GM19463 (cell line): Measurements from ENCODE around the gene LRRC4C.
"Not testable (repeated sequence)": the region's sequence is repeated elsewhere in the genome, so short reads cannot be mapped to it uniquely, and the experiment has no call there.

ENCODE experiments used
- ATAC-seq: cut with Tn5 transposase; IDR thresholded peaks from one replicate; pipeline ENCODE4 v1.9.1; 2021; ENCODE audit warnings: mild to moderate bottlenecking, moderate library complexity; ENCODE audit not compliant: unreplicated experiment

The LRRC4C gene

GRCh38 chr11:40190294-40190693 lies 1269.2 kb downstream of the LRRC4C start:
- no peak for ATAC-seq

DNA sequence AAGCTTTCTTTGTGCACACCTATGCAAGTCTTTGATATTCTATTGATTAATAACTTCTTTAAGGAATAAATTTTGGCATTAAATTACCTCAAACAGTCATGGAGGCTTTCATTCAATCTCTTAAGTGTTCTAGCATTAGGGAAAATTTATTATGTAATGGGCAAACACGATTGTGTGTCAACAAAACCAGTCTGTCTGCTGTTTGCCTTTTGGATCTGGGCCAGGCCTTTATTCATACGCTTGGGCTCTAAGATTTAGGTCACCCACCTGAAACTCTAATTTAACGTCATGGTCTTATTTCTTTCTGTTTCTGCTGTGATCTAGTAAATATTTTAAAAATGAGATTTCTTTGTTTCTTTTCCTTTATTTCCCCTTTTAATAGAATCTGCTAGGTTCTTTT lies 1270.6 kb downstream of the LRRC4C start:
- no peak for ATAC-seq

DNA sequence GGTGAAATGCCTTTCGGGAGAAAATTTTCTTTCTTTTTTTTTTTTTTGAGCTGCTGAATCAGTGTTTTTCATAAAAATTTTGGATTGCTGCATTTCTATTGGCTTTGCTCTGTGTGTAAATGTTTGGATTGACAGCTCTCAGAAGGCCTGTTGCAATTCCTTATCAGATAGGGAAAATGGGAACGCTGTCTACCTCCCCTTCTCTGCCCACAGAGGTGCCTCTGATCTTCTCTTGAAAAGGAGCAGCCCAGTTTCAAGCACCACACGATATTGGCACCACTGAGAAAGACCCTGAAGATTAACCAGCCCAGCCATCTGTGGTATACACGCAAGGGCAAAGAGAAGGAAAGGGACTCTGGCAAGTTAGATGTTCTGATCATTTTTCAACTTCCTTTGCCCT lies 1272.2 kb downstream of the LRRC4C start:
- ATAC-seq = no peak

DNA sequence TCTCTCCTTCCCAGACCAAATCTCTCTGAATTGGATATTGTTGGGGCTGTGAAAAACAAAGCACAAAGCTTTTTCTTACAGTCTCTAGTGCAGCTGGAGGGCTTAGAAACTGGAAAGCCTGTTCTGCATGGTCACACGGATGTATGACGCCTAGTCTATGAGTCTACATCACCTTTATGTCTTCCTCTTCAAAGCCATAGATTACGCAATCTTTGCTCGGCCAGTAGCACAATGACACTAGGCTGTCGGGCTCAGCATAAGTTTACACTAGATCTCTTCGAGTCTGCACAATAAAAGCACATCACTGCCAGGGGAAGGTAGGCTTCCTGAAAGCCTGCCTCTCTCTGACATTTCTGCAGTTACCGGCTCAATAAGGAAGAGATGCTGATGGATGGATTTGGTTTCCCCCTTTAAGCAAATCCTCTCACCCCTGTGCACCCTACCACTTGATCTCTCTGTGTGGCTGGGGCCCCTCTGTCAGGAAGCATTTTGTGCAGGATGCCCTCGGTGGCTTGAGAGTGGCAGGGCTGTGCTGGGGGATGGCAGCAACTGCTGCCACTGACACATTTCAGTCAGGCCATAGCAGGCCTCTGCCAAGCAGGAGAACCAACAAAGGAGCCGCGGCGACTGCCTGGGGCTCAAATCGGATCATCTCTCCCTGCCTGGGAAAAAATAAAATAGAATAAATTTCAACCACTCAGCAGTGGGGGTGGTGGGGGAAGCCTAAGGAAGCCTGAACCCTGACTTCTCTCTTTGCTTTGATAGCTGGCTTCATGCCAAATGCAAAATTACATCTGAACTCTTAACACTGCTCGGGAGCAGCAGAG lies 1272.8 kb downstream of the LRRC4C start:
- ATAC-seq = no peak

DNA sequence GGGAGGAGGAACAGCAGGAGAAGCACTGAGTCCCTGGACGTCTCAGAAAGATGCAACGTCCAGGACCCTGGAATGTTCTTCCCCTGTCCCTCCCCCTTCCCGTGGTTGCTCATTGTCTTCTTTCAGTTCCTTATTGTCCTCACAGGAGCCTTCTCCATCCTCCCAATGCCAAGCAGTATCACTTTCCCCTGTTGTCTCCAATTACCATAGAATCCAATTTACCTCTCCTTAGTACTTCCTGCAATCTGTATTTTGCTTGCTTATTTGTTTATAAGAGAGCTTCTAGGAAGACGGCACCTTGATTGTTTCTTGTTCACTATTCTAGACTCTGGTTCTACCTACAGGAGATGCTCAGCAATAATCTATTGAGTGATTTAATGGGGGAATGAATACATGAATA lies 1273.7 kb downstream of the LRRC4C start:
- ATAC-seq = no peak

DNA sequence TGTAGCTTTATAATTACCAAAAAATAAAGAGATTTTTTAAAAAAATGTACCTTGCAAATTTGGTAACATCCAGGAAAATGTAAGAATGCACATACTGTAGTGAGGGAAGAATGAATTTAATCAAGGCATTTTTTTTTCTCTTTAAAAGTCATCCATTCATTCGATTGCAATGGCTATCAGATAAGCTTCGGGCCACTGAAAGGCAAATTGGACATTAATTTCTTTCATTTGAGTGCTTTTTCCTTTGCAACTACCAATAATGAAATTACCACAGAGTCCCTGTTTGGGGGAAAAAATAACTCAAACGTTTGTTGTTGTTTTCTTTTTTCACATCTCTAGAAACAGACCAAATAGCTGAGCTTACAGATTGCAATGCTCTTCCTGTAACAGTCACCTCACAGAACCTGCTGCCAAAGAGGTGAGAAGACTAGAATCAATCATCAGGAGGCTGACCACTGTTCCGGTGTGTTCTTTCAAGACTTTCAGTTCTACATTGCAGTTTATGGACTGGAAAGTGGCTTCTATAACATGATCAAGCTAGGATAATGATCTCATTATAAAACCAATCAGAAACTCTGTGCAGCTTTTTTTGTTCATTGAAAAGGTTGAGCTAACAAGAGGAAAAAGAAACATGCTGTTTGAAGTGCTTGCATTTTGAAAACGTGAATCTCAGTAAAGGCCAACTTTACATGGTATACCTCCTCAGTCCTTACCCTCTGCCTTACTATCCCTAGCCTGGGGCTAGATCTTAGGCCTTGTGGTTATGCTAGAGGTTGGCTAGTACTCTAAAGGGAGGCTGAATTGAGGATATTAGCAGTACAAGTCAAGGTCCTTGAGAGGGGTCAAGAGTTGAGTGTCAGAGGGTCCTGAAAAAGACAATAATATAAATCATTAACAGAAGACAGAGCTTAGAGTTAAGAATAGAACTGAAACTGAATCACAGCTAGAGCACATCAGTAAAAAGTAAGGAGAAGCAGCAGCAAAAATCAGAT lies 1276.1 kb downstream of the LRRC4C start:
- peak; percentile 87 for ATAC-seq

GRCh38 chr11:40179541-40179940 lies 1279.9 kb downstream of the LRRC4C start:
- ATAC-seq = no peak

GRCh38 chr11:40178470-40178869 lies 1281.0 kb downstream of the LRRC4C start:
- no peak for ATAC-seq

- ATAC-seq = no peak
Observed at GRCh38 chr11:40175980-40176379, 1283.5 kb downstream of the LRRC4C start.

- ATAC-seq = no peak
Observed at GRCh38 chr11:40170078-40170477, 1289.4 kb downstream of the LRRC4C start.

- peak; percentile 75 for ATAC-seq
Observed at GRCh38 chr11:40168414-40168813, 1291.0 kb downstream of the LRRC4C start.

- ATAC-seq = not testable (repeated sequence)
Observed at GRCh38 chr11:40167805-40168204, 1291.6 kb downstream of the LRRC4C start.

DNA sequence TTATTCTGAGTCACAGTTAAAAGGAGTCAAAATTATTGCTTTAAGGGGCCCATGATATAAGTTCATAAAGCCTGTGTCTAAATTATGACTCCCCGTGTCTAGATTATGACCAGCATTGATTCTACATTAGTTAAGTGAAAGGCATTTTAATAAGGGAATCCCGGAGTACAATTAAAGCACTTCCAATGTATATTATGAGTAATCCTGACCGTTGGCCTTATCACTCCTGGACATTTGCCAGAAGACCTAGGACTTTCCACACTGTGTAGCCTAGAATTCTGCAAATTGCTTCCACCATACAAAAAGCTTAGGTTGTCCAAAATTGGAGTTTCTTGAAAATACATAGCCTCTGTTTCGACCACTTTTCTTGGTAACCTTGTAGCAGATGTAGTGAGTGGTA lies 1292.6 kb downstream of the LRRC4C start:
- ATAC-seq = no peak

DNA sequence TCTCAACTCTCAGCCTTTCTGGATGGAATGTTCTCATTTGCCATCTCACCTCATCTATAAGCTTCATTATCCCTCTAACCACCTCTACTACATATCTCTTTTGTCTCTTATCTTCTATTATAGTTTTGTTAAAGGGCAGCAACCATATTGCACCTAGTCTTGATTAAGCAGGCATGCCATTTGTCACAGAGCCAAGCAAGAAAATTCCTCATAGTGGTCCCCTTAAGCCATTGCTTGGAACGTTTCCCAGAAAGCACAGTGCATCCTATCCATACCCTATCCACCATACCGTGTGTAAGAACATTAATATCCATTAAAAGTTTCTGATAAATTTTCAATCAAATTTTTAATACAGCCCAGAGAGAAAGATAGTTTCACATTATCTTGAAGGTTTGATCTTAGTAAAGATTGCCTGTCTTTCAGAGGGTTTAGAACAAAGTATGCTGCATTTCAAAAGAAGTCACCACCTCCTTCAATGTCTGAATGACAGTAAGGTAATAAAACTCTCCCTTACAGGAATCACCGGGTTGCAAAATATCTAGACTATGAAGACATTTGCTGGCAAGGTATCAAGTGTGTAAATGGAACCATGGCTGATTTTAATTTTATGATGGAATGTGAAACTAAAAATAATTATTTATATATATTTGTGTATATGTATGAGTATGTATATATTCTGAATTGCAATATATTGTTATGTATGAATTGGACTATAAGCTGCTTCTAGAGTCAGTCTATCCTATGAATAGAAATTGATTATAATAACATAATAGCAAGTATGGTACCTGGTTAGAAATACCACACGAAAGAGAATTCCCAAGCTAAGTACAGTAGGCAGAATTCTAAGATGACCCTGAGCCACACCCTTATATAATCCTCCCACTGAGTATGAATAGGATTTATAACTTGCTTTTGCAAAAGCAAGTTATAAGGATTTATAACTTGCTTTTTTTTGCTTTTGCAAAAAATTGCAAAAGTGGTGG lies 1296.3 kb downstream of the LRRC4C start:
- ATAC-seq = no peak

DNA sequence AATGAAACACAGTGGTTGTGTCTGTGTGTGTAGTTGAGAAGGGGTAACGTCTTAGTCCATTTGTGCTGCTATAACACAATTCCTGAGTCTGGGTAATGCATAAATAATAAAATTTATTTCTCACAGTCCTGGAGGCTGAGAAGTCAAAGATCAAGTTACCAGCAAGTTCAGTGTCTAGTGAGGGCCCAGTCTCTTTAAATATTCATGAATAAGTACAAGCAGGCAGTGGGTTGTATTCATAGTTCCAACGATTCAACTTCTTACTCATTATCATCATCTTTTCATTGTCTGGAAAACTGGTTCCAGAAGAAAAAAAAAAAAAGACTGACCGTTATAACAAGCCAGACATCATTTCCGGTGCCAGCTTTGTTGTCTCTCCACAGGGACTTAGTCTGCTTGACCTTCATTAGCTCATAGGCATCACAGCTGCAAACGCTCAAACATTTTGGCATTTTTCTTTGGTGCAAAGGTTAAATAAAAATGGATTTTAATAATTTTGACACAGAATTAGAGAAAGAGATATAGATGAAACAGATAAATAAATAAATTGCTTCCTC lies 1297.5 kb downstream of the LRRC4C start:
- ATAC-seq = no peak

DNA sequence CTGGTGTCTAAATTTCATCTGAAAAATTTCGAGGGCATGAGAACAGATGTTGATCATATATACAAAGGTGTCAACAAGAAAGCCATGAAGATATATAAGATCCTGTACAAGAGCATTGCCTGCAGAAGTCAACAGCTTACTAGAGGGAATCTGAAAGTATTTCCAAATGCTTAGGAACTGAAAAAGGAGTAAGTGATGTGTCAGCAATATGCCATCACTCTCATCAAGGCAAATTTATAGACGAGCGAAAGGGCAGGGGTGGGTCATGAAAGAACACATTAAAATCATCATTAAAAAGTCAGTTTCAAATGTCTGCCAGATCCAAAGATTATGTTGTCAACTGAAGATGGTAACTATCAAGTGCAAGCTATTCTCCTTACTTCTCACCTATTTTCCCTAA lies 1299.0 kb downstream of the LRRC4C start:
- no peak for ATAC-seq

DNA sequence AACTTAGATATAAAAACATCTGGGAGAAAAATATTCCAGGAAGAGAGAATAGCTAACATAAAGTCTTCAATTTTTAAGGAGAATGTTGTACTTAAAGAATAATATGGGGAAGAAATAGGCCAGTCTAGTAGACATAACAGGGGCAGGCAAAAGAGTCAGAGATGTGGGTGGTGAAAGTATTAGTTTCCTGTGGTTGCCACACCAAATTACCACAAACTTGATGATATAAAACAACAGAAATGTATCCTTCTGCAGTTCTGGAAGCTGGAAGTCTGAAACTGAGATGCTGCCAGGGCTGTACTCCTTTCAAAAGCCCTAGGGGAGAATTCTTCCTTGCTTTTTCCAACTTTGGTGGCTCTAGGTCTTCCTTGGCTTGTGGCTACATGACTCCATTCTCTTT lies 1309.7 kb downstream of the LRRC4C start:
- no peak for ATAC-seq

GRCh38 chr11:40140560-40140959 lies 1318.9 kb downstream of the LRRC4C start:
- no peak for ATAC-seq

GRCh38 chr11:40139536-40139935 lies 1319.9 kb downstream of the LRRC4C start:
- no peak for ATAC-seq

DNA sequence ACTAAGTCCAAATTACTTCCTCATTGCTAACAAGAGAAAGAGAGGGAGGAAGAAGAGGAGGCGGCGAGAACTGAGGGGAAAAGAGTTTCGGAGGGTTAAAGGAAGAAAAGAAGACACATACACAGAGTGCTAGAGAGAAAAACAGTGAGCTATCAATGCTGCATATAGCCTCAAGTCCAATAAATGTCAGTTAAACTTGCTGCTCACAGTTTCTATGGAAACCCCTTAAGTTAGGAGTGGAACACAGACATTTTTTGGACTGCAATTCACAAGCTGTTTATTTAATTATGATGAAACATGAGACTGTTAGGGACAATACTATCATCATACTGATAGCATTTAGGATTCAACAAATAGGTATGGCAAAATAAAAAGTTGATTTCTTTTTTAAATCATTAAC lies 1320.4 kb downstream of the LRRC4C start:
- ATAC-seq = no peak
